K562 (cell line): ENCODE data around the gene CCDC136. TPM values are rescaled to one million over a fixed set of nuclear protein-coding genes. Genes with fewer than 3 reads are reported as not detected.

Experiments
- CHD1 ChIP-seq: fragments of 200-600 bp; sonication (generic); IDR thresholded peaks from one replicate; pipeline ENCODE4 v1.6.1; 2012; ENCODE audit warnings: mild to moderate bottlenecking, moderate library complexity, low read length, inconsistent platforms
- MAFF ChIP-seq: IDR thresholded peaks from 2 replicates; pipeline ENCODE4 v1.6.1; 2012; ENCODE audit warnings: low read length, improper control_type of control experiment
- MAFK ChIP-seq: IDR thresholded peaks from 2 replicates; pipeline ENCODE4 v1.6.1; 2011; ENCODE audit warnings: low read length, improper control_type of control experiment
- MEF2A ChIP-seq: IDR thresholded peaks from 2 replicates; pipeline ENCODE4 v1.6.1; 2011; ENCODE audit warnings: low read depth, mild to moderate bottlenecking, low read length, moderate library complexity; ENCODE audit not compliant: control insufficient read depth
- MYC ChIP-seq, 2 experiments: fragments of 250-450 bp in 1 of 2; sonication (Bioruptor Pico) in 1 of 2; IDR thresholded peaks; 2 replicates each; pipeline versions ENCODE4 v1.5.1 to v1.6.1; 2012 to 2021; ENCODE audit warnings: low read depth in 2 of 2, borderline replicate concordance in 1 of 2, improper control_type of control experiment in 1 of 2, low read length in 1 of 2, mild to moderate bottlenecking in 1 of 2, moderate library complexity in 1 of 2
- MYNN ChIP-seq, 2 experiments: sonication (generic); formaldehyde crosslinking in 1 of 2; IDR thresholded peaks; 2 replicates each; pipeline versions ENCODE4 v1.5.0 to v1.6.1; 2016 to 2020; ENCODE audit warnings: antibody characterized with exemption in 1 of 2, missing genetic modification reagents in 1 of 2
- NRF1 ChIP-seq, 2 experiments: fragments of 450-650 bp; IDR thresholded peaks in 1 of 2; conservative IDR thresholded peaks in 1 of 2; 2 replicates each; pipeline ENCODE4 v1.6.1; 2014; ENCODE audit warnings: mild to moderate bottlenecking in 2 of 2
- RHOXF2B ChIP-seq: fragments of 250-450 bp; sonication (Bioruptor Pico); conservative IDR thresholded peaks from 2 replicates; pipeline ENCODE4 v1.5.1; 2021
- SMARCE1 ChIP-seq: fragments of 450-650 bp; IDR thresholded peaks from 2 replicates; pipeline ENCODE4 v1.7.1; 2016; ENCODE audit warnings: mild to moderate bottlenecking
- SREBF1 ChIP-seq: fragments of 150-350 bp; IDR thresholded peaks from 2 replicates; pipeline ENCODE4 v1.6.1; 2014; ENCODE audit warnings: antibody characterized with exemption, low read depth, low read length, borderline replicate concordance
- YY1 ChIP-seq, 3 experiments: IDR thresholded peaks; 2 replicates each; pipeline ENCODE4 v1.6.1; 2011; ENCODE audit warnings: low read length in 2 of 3, mild to moderate bottlenecking in 2 of 3, moderate library complexity in 2 of 3, borderline replicate concordance in 1 of 3, control low read depth in 1 of 3, low read depth in 1 of 3; ENCODE audit not compliant: insufficient read depth in 3 of 3, insufficient replicate concordance in 2 of 3, control insufficient read depth in 1 of 3, insufficient read length in 1 of 3; ENCODE audit errors: extremely low read depth in 1 of 3
- polyA plus RNA-seq, 8 experiments: library from polyadenylated mRNA; depleted of rRNA in 4 of 8; stranded (reverse) in 5 of 8; unstranded in 3 of 8; fragments of >200 nt; fragmentation: Nextera tagmentation in 2 of 8; fragmentation: Illumina TruSeq in 1 of 8; extraction: Ambion mirVana in 2 of 8; extraction: Trizol in 1 of 8; gene quantifications; 2 replicates each; pipeline versions ENCODE4 v1.2.1 to v1.2.3, GENCODE V29; 2011 to 2014; ENCODE audit warnings: inconsistent platforms in 1 of 8, missing spikeins in 1 of 8
- total RNA-seq, 7 experiments: library from RNA; depleted of rRNA in 6 of 7; stranded (reverse); fragments of >200 nt in 6 of 7; fragmentation: Illumina TruSeq in 2 of 7; extraction: Trizol in 2 of 7; gene quantifications; 2 replicates each; pipeline versions ENCODE4 v1.2.1 to v1.2.3, GENCODE V29; 2011 to 2021; ENCODE audit warnings: low replicate concordance in 1 of 7
- TF ChIP-seq, protein P1 (sequence below): fragments of 250-450 bp; sonication (Bioruptor Pico); IDR thresholded peaks from 2 replicates; pipeline ENCODE4 v1.4.0; 2020; ENCODE audit warnings: borderline replicate concordance
- TF ChIP-seq, protein P2 (sequence below): fragments of 450-650 bp; formaldehyde crosslinking; IDR thresholded peaks from 2 replicates; pipeline ENCODE4 v1.4.0; 2020; ENCODE audit warnings: mild to moderate bottlenecking, moderate library complexity

The CCDC136 gene
- total and polyA plus RNA-seq, 9 of the 15 experiments (the other 6 are each of a cell fraction or from before 2014, with no cell fraction given) = 2.4 to 40.8 (median 26.5) TPM

DNA sequence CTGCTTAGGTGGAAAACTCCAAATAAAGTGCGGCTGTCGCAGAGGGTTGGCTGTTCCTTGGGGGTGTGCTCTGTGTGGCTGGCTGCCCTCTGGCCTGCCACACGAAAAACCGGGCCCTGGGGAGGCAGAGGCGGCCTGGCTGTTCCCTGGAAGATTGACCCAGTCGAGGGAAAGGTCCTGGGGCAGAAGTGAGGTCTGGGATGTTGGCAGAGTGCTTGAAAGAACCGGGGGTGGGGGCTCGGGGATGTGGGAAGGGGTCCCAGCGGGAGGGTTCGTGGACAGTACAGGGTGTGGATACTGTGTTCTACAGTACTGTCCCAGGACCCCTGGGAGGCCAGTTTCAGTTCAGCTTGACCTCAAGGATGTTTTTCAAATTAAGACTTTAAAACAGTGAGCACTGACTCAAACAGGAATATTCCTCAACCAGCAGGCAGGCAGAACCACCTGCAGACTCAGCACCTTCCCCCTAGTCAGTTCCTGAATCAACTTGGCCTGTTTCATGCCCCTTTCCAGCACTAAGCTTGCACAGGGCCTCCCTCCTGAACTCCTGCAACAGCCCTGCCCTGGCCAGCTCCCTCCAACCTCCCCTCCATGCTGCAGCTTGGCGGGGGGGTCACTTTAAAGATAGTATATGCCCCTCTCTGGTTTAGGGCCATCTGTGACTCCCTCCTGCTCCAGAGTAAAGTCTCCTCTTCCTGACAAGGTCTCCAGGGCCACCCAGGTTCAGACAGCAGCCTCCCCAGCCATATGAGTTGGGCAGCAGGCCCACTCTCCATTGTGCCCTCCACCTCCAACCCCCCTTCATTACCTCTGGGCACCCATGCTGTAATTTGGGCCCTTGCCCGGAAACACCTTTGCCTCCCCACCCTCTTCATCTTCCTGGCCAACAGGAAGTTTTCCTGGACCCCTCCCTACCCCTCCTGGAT is 67.7 kb downstream of the CCDC136 start (continued):
- no peak for TF ChIP-seq MYC (IDR thresholded peaks at IDR 0.05; ENCODE audit: low read depth, low read length)
- TF ChIP-seq MYC (CRISPR knock-in tag; IDR thresholded peaks at IDR 0.05; ENCODE audit: borderline replicate concordance, low read depth) = no peak
- TF ChIP-seq, protein P1, sequence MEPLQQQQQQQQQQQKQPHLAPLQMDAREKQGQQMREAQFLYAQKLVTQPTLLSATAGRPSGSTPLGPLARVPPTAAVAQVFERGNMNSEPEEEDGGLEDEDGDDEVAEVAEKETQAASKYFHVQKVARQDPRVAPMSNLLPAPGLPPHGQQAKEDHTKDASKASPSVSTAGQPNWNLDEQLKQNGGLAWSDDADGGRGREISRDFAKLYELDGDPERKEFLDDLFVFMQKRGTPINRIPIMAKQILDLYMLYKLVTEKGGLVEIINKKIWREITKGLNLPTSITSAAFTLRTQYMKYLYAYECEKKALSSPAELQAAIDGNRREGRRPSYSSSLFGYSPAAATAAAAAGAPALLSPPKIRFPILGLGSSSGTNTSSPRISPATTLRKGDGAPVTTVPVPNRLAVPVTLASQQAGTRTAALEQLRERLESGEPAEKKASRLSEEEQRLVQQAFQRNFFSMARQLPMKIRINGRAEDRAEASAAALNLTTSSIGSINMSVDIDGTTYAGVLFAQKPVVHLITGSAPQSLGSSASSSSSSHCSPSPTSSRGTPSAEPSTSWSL = no peak
- peak; percentile 13; the same call in 1 of the 2 replicates for TF ChIP-seq MAFF
- peak; percentile 26; the same call in 1 of the 2 replicates for TF ChIP-seq MYNN (IDR thresholded peaks at IDR 0.05)
- no peak for TF ChIP-seq MYNN (CRISPR knock-in tag; IDR thresholded peaks at IDR 0.05)
- TF ChIP-seq, protein P2, sequence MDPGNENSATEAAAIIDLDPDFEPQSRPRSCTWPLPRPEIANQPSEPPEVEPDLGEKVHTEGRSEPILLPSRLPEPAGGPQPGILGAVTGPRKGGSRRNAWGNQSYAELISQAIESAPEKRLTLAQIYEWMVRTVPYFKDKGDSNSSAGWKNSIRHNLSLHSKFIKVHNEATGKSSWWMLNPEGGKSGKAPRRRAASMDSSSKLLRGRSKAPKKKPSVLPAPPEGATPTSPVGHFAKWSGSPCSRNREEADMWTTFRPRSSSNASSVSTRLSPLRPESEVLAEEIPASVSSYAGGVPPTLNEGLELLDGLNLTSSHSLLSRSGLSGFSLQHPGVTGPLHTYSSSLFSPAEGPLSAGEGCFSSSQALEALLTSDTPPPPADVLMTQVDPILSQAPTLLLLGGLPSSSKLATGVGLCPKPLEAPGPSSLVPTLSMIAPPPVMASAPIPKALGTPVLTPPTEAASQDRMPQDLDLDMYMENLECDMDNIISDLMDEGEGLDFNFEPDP (CRISPR knock-in tag) = no peak
- 0 out of 2 replicates have a peak, but pooled peaks have one; percentile 24 for TF ChIP-seq SREBF1
- TF ChIP-seq NRF1 (conservative IDR thresholded peaks at IDR 0.05 in 1 of 2, IDR thresholded peaks at IDR 0.05 in 1 of 2) = 0 out of 4 replicates have a peak, but pooled peaks of 1 of the 2 experiments have one; percentile 11
- peak; percentile 67 for TF ChIP-seq MAFK
- no peak for TF ChIP-seq YY1 (IDR thresholded peaks at IDR 0.05; ENCODE audit: borderline replicate concordance in 1 of 3, control insufficient read depth in 1 of 3, extremely low read depth in 1 of 3, insufficient read depth in 3 of 3, insufficient read length in 1 of 3, insufficient replicate concordance in 2 of 3, low read depth in 1 of 3, low read length in 2 of 3)
- TF ChIP-seq CHD1 = no peak
- no peak for TF ChIP-seq SMARCE1
- 0 out of 2 replicates have a peak, but pooled peaks have one; percentile 3 for TF ChIP-seq MEF2A
- 0 out of 2 replicates have a peak, but pooled peaks have one; percentile 39 for TF ChIP-seq RHOXF2B (CRISPR knock-in tag)
